SK-N-SH treated with all-trans-retinoic acid at 6 μM for 48 hours (cell line): Measurements from ENCODE around the gene CEP43.

Experiments used
- ATAC-seq: fragments of 200-7000 bp; cut with Tn5 transposase; 3 replicates; pipeline ENCODE4 v1.9.1; 2020; ENCODE audit warnings: mild to moderate bottlenecking, moderate library complexity
- BACH2 ChIP-seq: fragments of 250-450 bp; sonication (Bioruptor Pico); IDR thresholded peaks from 2 replicates; pipeline ENCODE4 v1.9.0; 2021; ENCODE audit warnings: mild to moderate bottlenecking, borderline replicate concordance
- CSDC2 ChIP-seq: fragments of 250-450 bp; sonication (Bioruptor Pico); IDR thresholded peaks from 2 replicates; pipeline ENCODE4 v1.5.0; 2020; ENCODE audit warnings: mild to moderate bottlenecking, moderate library complexity
- ESRRG ChIP-seq: fragments of 250-450 bp; sonication (Bioruptor Pico); IDR thresholded peaks from 2 replicates; pipeline ENCODE4 v1.6.1; 2021; ENCODE audit warnings: mild to moderate bottlenecking
- GLIS3 ChIP-seq: fragments of 250-450 bp; sonication (Bioruptor Pico); IDR thresholded peaks from 2 replicates; pipeline ENCODE4 v1.5.0; 2020; ENCODE audit warnings: mild to moderate bottlenecking, moderate library complexity
- ISL1 ChIP-seq: fragments of 250-450 bp; sonication (Bioruptor Pico); IDR thresholded peaks from 2 replicates; pipeline ENCODE4 v2.1.2; 2022; ENCODE audit warnings: mild to moderate bottlenecking, moderate library complexity
- OSR1 ChIP-seq: fragments of 250-450 bp; sonication (Bioruptor Pico); IDR thresholded peaks from 2 replicates; pipeline ENCODE4 v1.8.0; 2022; ENCODE audit warnings: moderate library complexity, mild to moderate bottlenecking, inconsistent platforms
- PPARA ChIP-seq: fragments of 250-450 bp; sonication (Bioruptor Pico); IDR thresholded peaks from 2 replicates; pipeline ENCODE4 v1.5.0; 2020; ENCODE audit warnings: mild to moderate bottlenecking, borderline replicate concordance
- RARB ChIP-seq: fragments of 250-450 bp; sonication (Bioruptor Pico); IDR thresholded peaks from 2 replicates; pipeline ENCODE4 v1.8.0; 2021; ENCODE audit warnings: mild to moderate bottlenecking, moderate library complexity
- TCF4 ChIP-seq: fragments of 250-450 bp; sonication (Bioruptor Pico); IDR thresholded peaks from 2 replicates; pipeline ENCODE4 v1.8.0; 2021; ENCODE audit warnings: mild to moderate bottlenecking, moderate library complexity, borderline replicate concordance
- ZFP3 ChIP-seq: fragments of 250-450 bp; sonication (Bioruptor Pico); IDR thresholded peaks from 2 replicates; pipeline ENCODE4 v1.5.0; 2020; ENCODE audit warnings: mild to moderate bottlenecking, moderate library complexity
- ZFP30 ChIP-seq: fragments of 450-650 bp; formaldehyde crosslinking; IDR thresholded peaks from 2 replicates; pipeline ENCODE4 v1.5.0; 2022; ENCODE audit warnings: mild to moderate bottlenecking, moderate library complexity
- ZNF565 ChIP-seq: fragments of 450-650 bp; formaldehyde crosslinking; conservative IDR thresholded peaks from 2 replicates; pipeline ENCODE4 v1.5.0; 2020; ENCODE audit warnings: low read depth, mild to moderate bottlenecking, moderate library complexity
- ZNF70 ChIP-seq: fragments of 450-650 bp; formaldehyde crosslinking; IDR thresholded peaks from 2 replicates; pipeline ENCODE4 v1.5.0; 2020; ENCODE audit warnings: mild to moderate bottlenecking, moderate library complexity
- ZNF8 ChIP-seq: fragments of 450-650 bp; formaldehyde crosslinking; IDR thresholded peaks from 2 replicates; pipeline ENCODE4 v1.5.0; 2020; ENCODE audit warnings: mild to moderate bottlenecking, moderate library complexity
- TF ChIP-seq, protein P1 (sequence below): fragments of 250-450 bp; sonication (Bioruptor Pico); IDR thresholded peaks from 2 replicates; pipeline ENCODE4 v1.5.1; 2021; ENCODE audit warnings: mild to moderate bottlenecking, moderate library complexity
- TF ChIP-seq, protein P2 (sequence below): fragments of 250-450 bp; sonication (Bioruptor Pico); IDR thresholded peaks from 2 replicates; pipeline ENCODE4 v1.5.1; 2020; ENCODE audit warnings: low read depth, mild to moderate bottlenecking, moderate library complexity
- TF ChIP-seq, protein P3 (sequence below): fragments of 250-450 bp; sonication (Bioruptor Pico); IDR thresholded peaks from 2 replicates; pipeline ENCODE4 v1.8.0; 2021; ENCODE audit warnings: low read depth, mild to moderate bottlenecking, moderate library complexity, borderline replicate concordance

Gene CEP43

GRCh38 chr6:166997768-166998255, 1.4 kb upstream of the CEP43 start (continued):
- TF ChIP-seq ZFP3 (CRISPR knock-in tag), result no peak
- no peak for TF ChIP-seq ESRRG (CRISPR knock-in tag)
- no peak for TF ChIP-seq ZNF8 (CRISPR knock-in tag)
- TF ChIP-seq ZNF70 (CRISPR knock-in tag), result no peak
- no peak for TF ChIP-seq PPARA

DNA sequence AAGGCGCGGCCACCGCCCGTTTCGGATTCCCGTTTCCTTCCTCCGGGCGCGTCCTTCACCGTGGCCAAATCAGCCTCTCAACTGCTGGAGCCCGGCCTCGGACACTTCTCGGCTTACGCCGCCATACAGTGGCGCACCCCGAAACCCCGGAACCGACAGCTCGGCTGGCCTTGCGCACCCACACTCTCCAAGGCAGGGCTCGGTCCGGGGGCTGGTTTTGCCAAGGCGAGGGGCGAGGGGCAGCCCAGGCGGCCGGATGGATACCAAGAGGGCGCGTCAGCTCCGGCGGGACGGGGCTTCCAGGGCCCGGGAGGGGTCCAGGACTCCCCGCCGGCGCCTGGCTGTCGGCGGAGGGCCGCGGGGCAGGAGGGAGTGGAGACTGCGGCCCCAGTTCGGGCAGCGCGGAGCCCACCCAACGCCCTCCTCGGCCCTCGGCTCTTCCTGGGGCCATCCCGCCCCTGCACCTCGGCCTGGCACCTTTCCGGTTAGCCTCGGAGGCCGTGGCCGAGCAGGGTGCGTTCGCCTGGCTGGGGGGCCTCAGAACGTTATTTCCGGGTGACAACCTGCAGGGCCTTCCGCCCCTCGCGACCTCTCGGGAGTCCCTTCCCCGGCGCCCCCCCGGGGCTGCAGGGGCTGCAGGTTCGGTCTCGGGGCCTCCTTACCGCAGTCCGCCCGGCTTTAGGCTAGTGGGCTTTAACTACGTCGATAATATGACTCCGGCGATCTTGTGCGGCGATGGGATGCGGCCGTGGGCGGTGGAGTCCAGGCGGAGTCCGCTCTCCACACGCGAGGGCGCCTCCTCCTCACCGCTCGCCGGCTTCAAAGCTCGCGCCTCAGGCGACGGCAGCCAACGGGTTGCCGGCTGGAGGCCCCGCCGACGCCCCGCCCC, 697 bp upstream of the CEP43 start:
- TF ChIP-seq CSDC2 (CRISPR knock-in tag) (no peak), ISL1 (CRISPR knock-in tag) (no peak)
- ATAC-seq, result peak; percentile 89

DNA sequence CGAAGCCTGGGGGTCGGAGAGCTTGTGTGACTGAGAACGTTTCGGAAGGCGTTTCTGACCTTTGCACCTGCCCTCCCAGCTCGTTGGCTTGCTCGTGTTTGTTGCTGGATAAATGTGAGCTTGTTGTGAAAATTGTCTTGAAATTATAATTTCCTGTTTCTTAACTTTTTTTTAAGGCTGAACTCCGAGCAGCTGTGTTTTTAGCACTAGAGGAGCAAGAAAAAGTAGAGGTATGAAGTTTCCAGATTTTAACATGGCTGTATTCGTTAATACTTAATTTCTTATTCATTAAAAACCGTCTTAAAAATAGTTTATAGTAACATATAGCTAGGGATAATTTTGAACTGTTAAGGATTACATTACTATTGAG, 672 bp downstream of the CEP43 start:
- ATAC-seq, result no peak
- TF ChIP-seq RARB (CRISPR knock-in tag) (no peak), GLIS3 (CRISPR knock-in tag) (no peak), TCF4 (CRISPR knock-in tag) (no peak), OSR1 (no peak), BACH2 (CRISPR knock-in tag) (no peak), ISL1 (CRISPR knock-in tag) (no peak), ZNF8 (CRISPR knock-in tag) (no peak), ZNF70 (CRISPR knock-in tag) (no peak)
- TF ChIP-seq, protein P1, sequence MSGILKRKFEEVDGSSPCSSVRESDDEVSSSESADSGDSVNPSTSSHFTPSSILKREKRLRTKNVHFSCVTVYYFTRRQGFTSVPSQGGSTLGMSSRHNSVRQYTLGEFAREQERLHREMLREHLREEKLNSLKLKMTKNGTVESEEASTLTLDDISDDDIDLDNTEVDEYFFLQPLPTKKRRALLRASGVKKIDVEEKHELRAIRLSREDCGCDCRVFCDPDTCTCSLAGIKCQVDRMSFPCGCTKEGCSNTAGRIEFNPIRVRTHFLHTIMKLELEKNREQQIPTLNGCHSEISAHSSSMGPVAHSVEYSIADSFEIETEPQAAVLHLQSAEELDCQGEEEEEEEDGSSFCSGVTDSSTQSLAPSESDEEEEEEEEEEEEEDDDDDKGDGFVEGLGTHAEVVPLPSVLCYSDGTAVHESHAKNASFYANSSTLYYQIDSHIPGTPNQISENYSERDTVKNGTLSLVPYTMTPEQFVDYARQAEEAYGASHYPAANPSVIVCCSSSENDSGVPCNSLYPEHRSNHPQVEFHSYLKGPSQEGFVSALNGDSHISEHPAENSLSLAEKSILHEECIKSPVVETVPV (CRISPR knock-in tag), result no peak
- TF ChIP-seq, protein P2, sequence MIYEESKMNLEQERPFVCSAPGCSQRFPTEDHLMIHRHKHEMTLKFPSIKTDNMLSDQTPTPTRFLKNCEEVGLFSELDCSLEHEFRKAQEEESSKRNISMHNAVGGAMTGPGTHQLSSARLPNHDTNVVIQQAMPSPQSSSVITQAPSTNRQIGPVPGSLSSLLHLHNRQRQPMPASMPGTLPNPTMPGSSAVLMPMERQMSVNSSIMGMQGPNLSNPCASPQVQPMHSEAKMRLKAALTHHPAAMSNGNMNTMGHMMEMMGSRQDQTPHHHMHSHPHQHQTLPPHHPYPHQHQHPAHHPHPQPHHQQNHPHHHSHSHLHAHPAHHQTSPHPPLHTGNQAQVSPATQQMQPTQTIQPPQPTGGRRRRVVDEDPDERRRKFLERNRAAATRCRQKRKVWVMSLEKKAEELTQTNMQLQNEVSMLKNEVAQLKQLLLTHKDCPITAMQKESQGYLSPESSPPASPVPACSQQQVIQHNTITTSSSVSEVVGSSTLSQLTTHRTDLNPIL (CRISPR knock-in tag), result no peak

DNA sequence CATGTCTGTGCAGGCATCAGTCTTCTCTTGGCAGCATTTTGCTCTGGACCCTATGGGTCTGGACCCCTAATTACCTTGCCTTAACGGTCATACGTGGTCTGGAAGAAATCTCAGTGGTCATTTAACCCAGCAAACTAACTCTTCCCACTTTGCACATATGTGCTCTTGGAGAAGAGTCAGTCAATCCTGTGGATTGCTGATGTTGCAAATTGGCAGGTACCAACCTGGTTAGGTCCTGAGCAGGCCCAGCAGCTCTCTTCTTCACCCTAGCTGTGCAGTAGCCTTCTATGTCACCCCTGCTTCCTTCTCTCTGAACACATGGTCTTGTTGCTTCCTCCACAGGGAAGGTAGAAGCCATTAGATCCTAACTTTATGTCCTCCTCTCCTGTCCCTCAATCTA, 1.6 kb downstream of the CEP43 start:
- TF ChIP-seq ZNF70 (CRISPR knock-in tag) (no peak), ZNF8 (CRISPR knock-in tag) (no peak)
- TF ChIP-seq, protein P2 (CRISPR knock-in tag), result no peak
- no peak for ATAC-seq

DNA sequence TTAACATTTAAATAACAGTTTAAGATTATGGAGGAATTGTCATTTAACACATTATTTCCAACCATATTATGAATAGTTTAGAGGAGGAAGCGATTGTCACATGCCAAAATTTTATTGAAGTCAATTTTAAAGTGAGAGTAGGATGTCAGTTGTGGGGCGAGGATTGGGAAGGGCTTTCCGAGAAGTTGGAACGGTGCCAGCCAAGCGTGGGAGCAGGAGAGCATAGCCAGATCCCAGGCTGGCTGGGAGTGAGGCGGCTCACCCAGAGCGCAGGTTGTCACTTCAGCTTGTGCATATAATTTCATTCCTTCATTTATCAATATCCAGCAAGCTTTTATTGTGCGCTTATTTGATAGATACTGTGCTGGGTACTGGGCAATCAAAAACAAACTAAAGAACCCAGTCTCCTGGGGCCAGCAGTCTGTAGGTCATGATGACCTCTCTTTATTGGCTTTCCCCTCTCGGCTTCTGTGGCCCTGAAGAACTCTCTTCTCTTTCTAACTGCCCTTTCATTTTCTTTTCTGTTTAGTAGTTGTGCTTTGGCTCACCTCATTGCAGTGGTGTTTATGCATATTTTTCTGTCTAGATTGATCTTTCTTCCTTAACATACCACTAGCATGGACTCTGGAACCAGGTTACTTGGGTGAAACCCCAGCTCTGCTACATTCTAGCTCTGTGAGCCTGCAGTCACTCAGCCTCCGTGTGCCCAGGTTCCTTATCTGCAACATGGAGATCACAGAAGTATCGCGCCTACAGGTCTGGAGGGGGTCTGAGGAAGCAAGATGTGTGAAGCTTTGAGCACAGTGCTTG, 6.4 kb downstream of the CEP43 start:
- TF ChIP-seq, protein P1 (CRISPR knock-in tag), result no peak
- TF ChIP-seq CSDC2 (CRISPR knock-in tag) (no peak), ESRRG (CRISPR knock-in tag) (no peak), ZNF565 (no peak), ZNF70 (CRISPR knock-in tag) (no peak), BACH2 (CRISPR knock-in tag) (no peak), ZFP30 (CRISPR knock-in tag) (no peak), ZFP3 (CRISPR knock-in tag) (no peak)
- TF ChIP-seq, protein P3, sequence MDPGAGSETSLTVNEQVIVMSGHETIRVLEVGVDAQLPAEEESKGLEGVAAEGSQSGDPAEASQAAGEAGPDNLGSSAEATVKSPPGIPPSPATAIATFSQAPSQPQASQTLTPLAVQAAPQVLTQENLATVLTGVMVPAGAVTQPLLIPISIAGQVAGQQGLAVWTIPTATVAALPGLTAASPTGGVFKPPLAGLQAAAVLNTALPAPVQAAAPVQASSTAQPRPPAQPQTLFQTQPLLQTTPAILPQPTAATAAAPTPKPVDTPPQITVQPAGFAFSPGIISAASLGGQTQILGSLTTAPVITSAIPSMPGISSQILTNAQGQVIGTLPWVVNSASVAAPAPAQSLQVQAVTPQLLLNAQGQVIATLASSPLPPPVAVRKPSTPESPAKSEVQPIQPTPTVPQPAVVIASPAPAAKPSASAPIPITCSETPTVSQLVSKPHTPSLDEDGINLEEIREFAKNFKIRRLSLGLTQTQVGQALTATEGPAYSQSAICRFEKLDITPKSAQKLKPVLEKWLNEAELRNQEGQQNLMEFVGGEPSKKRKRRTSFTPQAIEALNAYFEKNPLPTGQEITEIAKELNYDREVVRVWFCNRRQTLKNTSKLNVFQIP (CRISPR knock-in tag), result no peak
- no peak for ATAC-seq
